Measurements from ENCODE around the gene ZNF534. TPM values are rescaled to one million over a fixed set of nuclear protein-coding genes. Genes with fewer than 3 reads are reported as not detected.
"Not testable (repeated sequence)": the region's sequence is repeated elsewhere in the genome, so short reads cannot be mapped to it uniquely, and the experiment has no call there.

Gene ZNF534
- total RNA-seq, 1 donor from 2014 or later: not detected

- intact Hi-C loops (cut with micrococcal nuclease): no loop called here
Observed at GRCh38 chr19:52494518-52494917, 65.6 kb downstream of the ZNF534 start.

GRCh38 chr19:52498571-52498970 is 69.6 kb downstream of the ZNF534 start:
- intact Hi-C loops (cut with micrococcal nuclease): no loop called here

- intact Hi-C loops (cut with micrococcal nuclease): not testable (repeated sequence)
Observed at GRCh38 chr19:52500474-52500873, 71.5 kb downstream of the ZNF534 start.

GRCh38 chr19:52500991-52501390 is 72.0 kb downstream of the ZNF534 start:
- intact Hi-C loops (cut with micrococcal nuclease): not testable (repeated sequence)

Other genes with a start within 250 kb of the ZNF534 start
- 212 and 222 TPM in 2 replicates for gene PPP2R1A, start 239.1 kb upstream of the ZNF534 start, total RNA-seq
- 17.8 and 19.0 TPM in 2 replicates for gene ZNF766, start 159.6 kb upstream of the ZNF534 start, total RNA-seq
- gene ZNF480, start 132.0 kb upstream of the ZNF534 start, total RNA-seq: 15.0 and 16.5 TPM in 2 replicates
- 0.59 and 1.0 TPM in 2 replicates for gene ZNF610, start 92.9 kb upstream of the ZNF534 start, total RNA-seq
- 7.7 and 10.7 TPM in 2 replicates for gene ZNF880, start 59.2 kb upstream of the ZNF534 start, total RNA-seq
- gene ZNF528, start 31.3 kb upstream of the ZNF534 start, total RNA-seq: 9.8 and 10.8 TPM in 2 replicates
- 0.20 and 0.36 TPM in 2 replicates for gene ZNF578, start 24.4 kb downstream of the ZNF534 start, total RNA-seq
- gene ZNF808, start 98.5 kb downstream of the ZNF534 start, total RNA-seq: 27.2 and 30.3 TPM in 2 replicates
- 23.7 and 24.5 TPM in 2 replicates for gene ZNF701, start 141.1 kb downstream of the ZNF534 start, total RNA-seq
- gene ZNF83, start 209.2 kb downstream of the ZNF534 start, total RNA-seq: 37.7 and 43.1 TPM in 2 replicates